Medulla oblongata (tissue), 1 donor: ENCODE data around the gene CADPS.

ENCODE experiments used
- DNase-seq: peaks from one replicate; pipeline ENCODE4 v3.0.0-alpha.2; 2015; ENCODE audit errors: extremely low spot score

CADPS gene

GRCh38 chr3:62355703-62356102, 519.5 kb downstream of the CADPS start:
- no peak for DNase-seq
